WTC11 (cell line): Measurements from ENCODE around the gene TM7SF3. TPM values are rescaled to one million over a fixed set of nuclear protein-coding genes. Genes with fewer than 3 reads are reported as not detected.

Experiments
- ATAC-seq: fragments of 200-7000 bp; cut with Tn5 transposase; 2 replicates; pipeline ENCODE4 v1.10.0; 2021; ENCODE audit warnings: mild to moderate bottlenecking, moderate library complexity
- CTCF ChIA-PET: fragments of 300-600 bp; sonication (Branson Sonifier 250); formaldehyde crosslinking; loops from one replicate; lab custom pipeline; 2021; ENCODE audit warnings: antibody characterized with exemption; lab: Charles Lee
- POLR2A ChIA-PET: fragments of 350-600 bp; sonication (Branson Sonifier 250); formaldehyde crosslinking; loops from one replicate; lab custom pipeline; 2021; ENCODE audit warnings: antibody characterized with exemption; lab: Charles Lee
- DNase-seq: peaks from one replicate; pipeline ENCODE4 v3.0.0; 2021; ENCODE audit warnings: low spot score
- H3K27ac Mint-ChIP-seq: 2 replicates; pipeline ENCODE4 v1.8.0; 2021; ENCODE audit warnings: mixed read lengths
- H3K27me3 Mint-ChIP-seq: 2 replicates; pipeline ENCODE4 v1.8.0; 2021; ENCODE audit warnings: low read depth, mild to moderate bottlenecking, moderate library complexity, mixed read lengths
- H3K36me3 Mint-ChIP-seq: 2 replicates; pipeline ENCODE4 v1.8.0; 2021; ENCODE audit warnings: mixed read lengths
- H3K4me1 Mint-ChIP-seq: 2 replicates; pipeline ENCODE4 v1.8.0; 2022; ENCODE audit warnings: mixed read lengths
- H3K4me3 Mint-ChIP-seq: 2 replicates; pipeline ENCODE4 v1.8.0; 2021; ENCODE audit warnings: mild to moderate bottlenecking, moderate library complexity, mixed read lengths
- H3K9me3 Mint-ChIP-seq: 2 replicates; pipeline ENCODE4 v1.8.0; 2021; ENCODE audit warnings: mixed read lengths
- CREB1 ChIP-seq: sonication (generic); formaldehyde crosslinking; IDR thresholded peaks from 2 replicates; pipeline ENCODE4 v1.8.0; 2023; ENCODE audit warnings: mild to moderate bottlenecking, missing genetic modification reagents
- CREM ChIP-seq: sonication (generic); formaldehyde crosslinking; IDR thresholded peaks from 2 replicates; pipeline ENCODE4 v1.8.1; 2022; ENCODE audit warnings: mild to moderate bottlenecking, missing genetic modification reagents, moderate library complexity
- FOXJ3 ChIP-seq: sonication (generic); formaldehyde crosslinking; IDR thresholded peaks from 2 replicates; pipeline ENCODE4 v1.9.0; 2021; ENCODE audit warnings: missing genetic modification reagents, mild to moderate bottlenecking, borderline replicate concordance
- GABPB1 ChIP-seq: sonication (generic); formaldehyde crosslinking; IDR thresholded peaks from 2 replicates; pipeline ENCODE4 v1.8.1; 2023; ENCODE audit warnings: mild to moderate bottlenecking, missing genetic modification reagents
- IRF2 ChIP-seq: sonication (generic); formaldehyde crosslinking; IDR thresholded peaks from 2 replicates; pipeline ENCODE4 v1.8.0; 2022; ENCODE audit warnings: low read depth, missing genetic modification reagents, borderline replicate concordance
- MXD4 ChIP-seq: fragments of 250-450 bp; sonication (Bioruptor Pico); IDR thresholded peaks from 2 replicates; pipeline ENCODE4 v1.8.0; 2021; ENCODE audit warnings: mild to moderate bottlenecking, moderate library complexity, borderline replicate concordance
- NFYB ChIP-seq: sonication (generic); formaldehyde crosslinking; conservative IDR thresholded peaks from 2 replicates; pipeline ENCODE4 v1.8.0; 2022; ENCODE audit warnings: low read depth, missing genetic modification reagents
- NR3C1 ChIP-seq: sonication (generic); formaldehyde crosslinking; conservative IDR thresholded peaks from 2 replicates; pipeline ENCODE4 v1.8.1; 2023; ENCODE audit warnings: low read depth, mild to moderate bottlenecking, missing genetic modification reagents
- RELA ChIP-seq: sonication (generic); formaldehyde crosslinking; IDR thresholded peaks from 2 replicates; pipeline ENCODE4 v1.8.1; 2022; ENCODE audit warnings: missing genetic modification reagents, mild to moderate bottlenecking, borderline replicate concordance
- SMAD3 ChIP-seq: sonication (generic); formaldehyde crosslinking; IDR thresholded peaks from 2 replicates; pipeline ENCODE4 v1.8.0; 2022; ENCODE audit warnings: missing genetic modification reagents, mild to moderate bottlenecking, borderline replicate concordance
- SMAD4 ChIP-seq: sonication (generic); formaldehyde crosslinking; IDR thresholded peaks from 2 replicates; pipeline ENCODE4 v1.8.0; 2022; ENCODE audit warnings: mild to moderate bottlenecking, missing genetic modification reagents
- SP1 ChIP-seq: sonication (generic); formaldehyde crosslinking; conservative IDR thresholded peaks from 2 replicates; pipeline ENCODE4 v1.8.1; 2022; ENCODE audit warnings: missing genetic modification reagents
- ZNF232 ChIP-seq: sonication (generic); formaldehyde crosslinking; IDR thresholded peaks from 2 replicates; pipeline ENCODE4 v1.8.0; 2022; ENCODE audit warnings: mild to moderate bottlenecking, missing genetic modification reagents
- ZNF263 ChIP-seq: sonication (generic); formaldehyde crosslinking; IDR thresholded peaks from 2 replicates; pipeline ENCODE4 v1.8.1; 2022; ENCODE audit warnings: low read depth, mild to moderate bottlenecking, moderate library complexity, missing genetic modification reagents
- ZNF416 ChIP-seq: fragments of 250-450 bp; sonication (Bioruptor Pico); IDR thresholded peaks from 2 replicates; pipeline ENCODE4 v1.9.0; 2021; ENCODE audit warnings: mild to moderate bottlenecking, inconsistent platforms
- ZNF671 ChIP-seq: fragments of 250-450 bp; sonication (Bioruptor Pico); IDR thresholded peaks from 2 replicates; pipeline ENCODE4 v1.8.0; 2021; ENCODE audit warnings: mild to moderate bottlenecking
- total RNA-seq: library from RNA; stranded (reverse); gene quantifications from 3 replicates; pipeline ENCODE4 v1.2.3, GENCODE V29; 2021
- TF ChIP-seq, protein P1 (sequence below): sonication (generic); formaldehyde crosslinking; IDR thresholded peaks from 2 replicates; pipeline ENCODE4 v1.8.0; 2022; ENCODE audit warnings: mild to moderate bottlenecking, missing genetic modification reagents
- TF ChIP-seq, protein P2 (sequence below): sonication (generic); formaldehyde crosslinking; IDR thresholded peaks from 2 replicates; pipeline ENCODE4 v1.8.0; 2023; ENCODE audit warnings: mild to moderate bottlenecking, missing genetic modification reagents
- TF ChIP-seq, protein P3 (sequence below): sonication (generic); formaldehyde crosslinking; IDR thresholded peaks from 2 replicates; pipeline ENCODE4 v1.8.1; 2023; ENCODE audit warnings: mild to moderate bottlenecking, missing genetic modification reagents, moderate library complexity
- TF ChIP-seq, protein P4 (sequence below): sonication (generic); formaldehyde crosslinking; IDR thresholded peaks from 2 replicates; pipeline ENCODE4 v1.8.0; 2022; ENCODE audit warnings: mild to moderate bottlenecking, missing genetic modification reagents
- TF ChIP-seq, protein P5 (sequence below): sonication (generic); formaldehyde crosslinking; IDR thresholded peaks from 2 replicates; pipeline ENCODE4 v1.8.1; 2023; ENCODE audit warnings: mild to moderate bottlenecking, missing genetic modification reagents
- TF ChIP-seq, protein P6 (sequence below): fragments of 250-450 bp; sonication (Bioruptor Pico); IDR thresholded peaks from 2 replicates; pipeline ENCODE4 v1.9.0; 2021; ENCODE audit warnings: mild to moderate bottlenecking, borderline replicate concordance

Gene TM7SF3
- total RNA-seq, 1 experiment from 2014 or later = 75.3 TPM

DNA sequence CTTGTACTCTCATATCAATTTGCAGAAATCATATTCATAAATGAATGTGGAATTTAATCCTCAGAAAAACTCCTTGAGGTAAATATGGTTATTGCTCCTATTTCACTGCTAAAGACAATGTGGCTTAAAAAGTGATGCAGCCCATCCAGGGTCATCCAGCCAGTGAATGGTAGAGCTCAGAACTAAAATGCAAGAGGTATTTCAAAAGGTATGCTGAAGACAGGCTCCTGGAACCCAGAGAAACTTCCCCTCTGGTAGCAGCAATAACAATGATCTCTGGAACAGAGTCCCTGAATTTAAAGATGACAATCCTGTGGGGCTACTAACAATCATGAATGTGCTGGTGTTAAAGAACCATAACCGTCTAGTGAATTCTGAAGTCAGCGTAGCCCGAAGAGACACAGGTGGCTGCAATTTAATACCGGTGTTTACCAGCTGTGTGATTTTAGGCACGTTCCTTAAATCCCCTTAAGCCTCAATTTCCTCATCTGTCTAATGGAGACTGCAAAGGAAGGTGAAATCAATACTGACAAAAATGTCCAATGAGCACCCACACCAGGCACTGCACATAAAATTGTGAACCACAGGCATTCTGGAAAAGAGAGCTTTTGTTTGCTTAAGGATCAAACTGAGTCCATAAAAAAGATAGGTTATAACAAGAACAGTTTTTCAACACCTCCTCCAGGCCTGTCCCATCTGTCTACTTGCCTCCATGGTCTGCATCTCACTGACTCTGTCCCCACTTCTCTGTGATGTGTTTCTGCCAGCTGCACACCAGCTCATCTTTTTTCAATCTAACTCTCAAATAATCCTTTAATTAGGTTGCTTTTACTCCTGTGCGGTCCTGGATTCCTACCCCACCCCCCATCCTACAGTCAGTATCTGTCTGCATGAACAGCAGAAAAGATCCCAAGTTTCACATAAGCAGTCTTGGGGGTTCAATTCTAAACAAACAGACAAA, 10.5 kb downstream of the TM7SF3 start:
- peak overlapping the region; percentile 60; the same call in 1 of the 2 replicates for H3K27ac Mint-ChIP-seq
- TF ChIP-seq SMAD4 (CRISPR knock-in tag) (no peak), CREM (CRISPR knock-in tag) (no peak), MXD4 (no peak), SMAD3 (CRISPR knock-in tag) (no peak), ZNF263 (CRISPR knock-in tag) (no peak), SP1 (no peak), ZNF232 (CRISPR knock-in tag) (no peak)
- TF ChIP-seq, protein P1, sequence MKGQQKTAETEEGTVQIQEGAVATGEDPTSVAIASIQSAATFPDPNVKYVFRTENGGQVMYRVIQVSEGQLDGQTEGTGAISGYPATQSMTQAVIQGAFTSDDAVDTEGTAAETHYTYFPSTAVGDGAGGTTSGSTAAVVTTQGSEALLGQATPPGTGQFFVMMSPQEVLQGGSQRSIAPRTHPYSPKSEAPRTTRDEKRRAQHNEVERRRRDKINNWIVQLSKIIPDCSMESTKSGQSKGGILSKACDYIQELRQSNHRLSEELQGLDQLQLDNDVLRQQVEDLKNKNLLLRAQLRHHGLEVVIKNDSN (CRISPR knock-in tag) = no peak
- TF ChIP-seq, protein P2, sequence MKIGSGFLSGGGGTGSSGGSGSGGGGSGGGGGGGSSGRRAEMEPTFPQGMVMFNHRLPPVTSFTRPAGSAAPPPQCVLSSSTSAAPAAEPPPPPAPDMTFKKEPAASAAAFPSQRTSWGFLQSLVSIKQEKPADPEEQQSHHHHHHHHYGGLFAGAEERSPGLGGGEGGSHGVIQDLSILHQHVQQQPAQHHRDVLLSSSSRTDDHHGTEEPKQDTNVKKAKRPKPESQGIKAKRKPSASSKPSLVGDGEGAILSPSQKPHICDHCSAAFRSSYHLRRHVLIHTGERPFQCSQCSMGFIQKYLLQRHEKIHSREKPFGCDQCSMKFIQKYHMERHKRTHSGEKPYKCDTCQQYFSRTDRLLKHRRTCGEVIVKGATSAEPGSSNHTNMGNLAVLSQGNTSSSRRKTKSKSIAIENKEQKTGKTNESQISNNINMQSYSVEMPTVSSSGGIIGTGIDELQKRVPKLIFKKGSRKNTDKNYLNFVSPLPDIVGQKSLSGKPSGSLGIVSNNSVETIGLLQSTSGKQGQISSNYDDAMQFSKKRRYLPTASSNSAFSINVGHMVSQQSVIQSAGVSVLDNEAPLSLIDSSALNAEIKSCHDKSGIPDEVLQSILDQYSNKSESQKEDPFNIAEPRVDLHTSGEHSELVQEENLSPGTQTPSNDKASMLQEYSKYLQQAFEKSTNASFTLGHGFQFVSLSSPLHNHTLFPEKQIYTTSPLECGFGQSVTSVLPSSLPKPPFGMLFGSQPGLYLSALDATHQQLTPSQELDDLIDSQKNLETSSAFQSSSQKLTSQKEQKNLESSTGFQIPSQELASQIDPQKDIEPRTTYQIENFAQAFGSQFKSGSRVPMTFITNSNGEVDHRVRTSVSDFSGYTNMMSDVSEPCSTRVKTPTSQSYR (CRISPR knock-in tag) = no peak
- H3K4me3 Mint-ChIP-seq = no peak overlapping the region
- ChIA-PET CTCF (interaction anchor here (1.1 to 2.0 kb wide), 4 partner anchors 10 to 303 kb away, joined by 3 to 11 read pairs (median 7); partner anchors contain the start of gene TM7SF3), POLR2A (no interaction called here)
- H3K27me3 Mint-ChIP-seq = no peaks in the 10 kb centered on the region
- peak; percentile 60; the same call in 1 of the 2 replicates for ATAC-seq
- DNase-seq = no peak
- peaks cover 29% of the 10 kb centered on the region for H3K4me1 Mint-ChIP-seq
- peaks cover 20% of the 10 kb centered on the region for H3K36me3 Mint-ChIP-seq
- no peaks in the 10 kb centered on the region for H3K9me3 Mint-ChIP-seq

DNA sequence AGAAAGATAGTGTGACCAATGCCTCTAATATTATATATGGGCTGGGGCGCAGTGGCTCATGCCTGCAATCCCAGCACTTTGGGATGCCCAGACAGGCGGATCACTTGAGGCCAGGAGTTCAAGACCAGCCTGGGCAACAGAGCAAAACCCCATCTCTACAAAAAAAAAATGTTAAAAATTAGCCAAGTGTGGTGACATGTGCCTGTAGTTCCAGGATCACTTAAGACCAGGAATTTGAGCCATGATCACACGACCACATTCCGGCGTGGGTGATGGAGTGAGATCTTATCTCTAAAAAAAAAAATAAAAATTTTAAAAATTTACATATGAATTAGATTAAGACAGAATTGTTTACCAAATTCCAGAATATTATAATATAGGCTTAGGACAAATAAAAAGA, 12.0 kb downstream of the TM7SF3 start:
- CTCF ChIA-PET = interaction anchor here (2.0 kb wide), 1 partner anchor 14 kb away, joined by 11 read pairs; no protein-coding TSS in a partner anchor
- no peak for ATAC-seq
- H3K27ac Mint-ChIP-seq = peak overlapping the region; percentile 77; the same call in 1 of the 2 replicates
- TF ChIP-seq, protein P3, sequence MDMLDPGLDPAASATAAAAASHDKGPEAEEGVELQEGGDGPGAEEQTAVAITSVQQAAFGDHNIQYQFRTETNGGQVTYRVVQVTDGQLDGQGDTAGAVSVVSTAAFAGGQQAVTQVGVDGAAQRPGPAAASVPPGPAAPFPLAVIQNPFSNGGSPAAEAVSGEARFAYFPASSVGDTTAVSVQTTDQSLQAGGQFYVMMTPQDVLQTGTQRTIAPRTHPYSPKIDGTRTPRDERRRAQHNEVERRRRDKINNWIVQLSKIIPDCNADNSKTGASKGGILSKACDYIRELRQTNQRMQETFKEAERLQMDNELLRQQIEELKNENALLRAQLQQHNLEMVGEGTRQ (CRISPR knock-in tag) = no peak
- TF ChIP-seq ZNF416 (CRISPR knock-in tag) (no peak), RELA (CRISPR knock-in tag) (no peak), IRF2 (CRISPR knock-in tag) (no peak), NR3C1 (CRISPR knock-in tag) (no peak), NFYB (CRISPR knock-in tag) (no peak), GABPB1 (CRISPR knock-in tag) (no peak), FOXJ3 (CRISPR knock-in tag) (no peak), CREB1 (no peak), ZNF671 (CRISPR knock-in tag) (no peak)
- TF ChIP-seq, protein P4, sequence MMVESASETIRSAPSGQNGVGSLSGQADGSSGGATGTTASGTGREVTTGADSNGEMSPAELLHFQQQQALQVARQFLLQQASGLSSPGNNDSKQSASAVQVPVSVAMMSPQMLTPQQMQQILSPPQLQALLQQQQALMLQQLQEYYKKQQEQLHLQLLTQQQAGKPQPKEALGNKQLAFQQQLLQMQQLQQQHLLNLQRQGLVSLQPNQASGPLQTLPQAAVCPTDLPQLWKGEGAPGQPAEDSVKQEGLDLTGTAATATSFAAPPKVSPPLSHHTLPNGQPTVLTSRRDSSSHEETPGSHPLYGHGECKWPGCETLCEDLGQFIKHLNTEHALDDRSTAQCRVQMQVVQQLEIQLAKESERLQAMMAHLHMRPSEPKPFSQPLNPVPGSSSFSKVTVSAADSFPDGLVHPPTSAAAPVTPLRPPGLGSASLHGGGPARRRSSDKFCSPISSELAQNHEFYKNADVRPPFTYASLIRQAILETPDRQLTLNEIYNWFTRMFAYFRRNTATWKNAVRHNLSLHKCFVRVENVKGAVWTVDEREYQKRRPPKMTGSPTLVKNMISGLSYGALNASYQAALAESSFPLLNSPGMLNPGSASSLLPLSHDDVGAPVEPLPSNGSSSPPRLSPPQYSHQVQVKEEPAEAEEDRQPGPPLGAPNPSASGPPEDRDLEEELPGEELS (CRISPR knock-in tag) = no peak
- TF ChIP-seq, protein P5, sequence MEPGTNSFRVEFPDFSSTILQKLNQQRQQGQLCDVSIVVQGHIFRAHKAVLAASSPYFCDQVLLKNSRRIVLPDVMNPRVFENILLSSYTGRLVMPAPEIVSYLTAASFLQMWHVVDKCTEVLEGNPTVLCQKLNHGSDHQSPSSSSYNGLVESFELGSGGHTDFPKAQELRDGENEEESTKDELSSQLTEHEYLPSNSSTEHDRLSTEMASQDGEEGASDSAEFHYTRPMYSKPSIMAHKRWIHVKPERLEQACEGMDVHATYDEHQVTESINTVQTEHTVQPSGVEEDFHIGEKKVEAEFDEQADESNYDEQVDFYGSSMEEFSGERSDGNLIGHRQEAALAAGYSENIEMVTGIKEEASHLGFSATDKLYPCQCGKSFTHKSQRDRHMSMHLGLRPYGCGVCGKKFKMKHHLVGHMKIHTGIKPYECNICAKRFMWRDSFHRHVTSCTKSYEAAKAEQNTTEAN (CRISPR knock-in tag) = no peak
- TF ChIP-seq, protein P6, sequence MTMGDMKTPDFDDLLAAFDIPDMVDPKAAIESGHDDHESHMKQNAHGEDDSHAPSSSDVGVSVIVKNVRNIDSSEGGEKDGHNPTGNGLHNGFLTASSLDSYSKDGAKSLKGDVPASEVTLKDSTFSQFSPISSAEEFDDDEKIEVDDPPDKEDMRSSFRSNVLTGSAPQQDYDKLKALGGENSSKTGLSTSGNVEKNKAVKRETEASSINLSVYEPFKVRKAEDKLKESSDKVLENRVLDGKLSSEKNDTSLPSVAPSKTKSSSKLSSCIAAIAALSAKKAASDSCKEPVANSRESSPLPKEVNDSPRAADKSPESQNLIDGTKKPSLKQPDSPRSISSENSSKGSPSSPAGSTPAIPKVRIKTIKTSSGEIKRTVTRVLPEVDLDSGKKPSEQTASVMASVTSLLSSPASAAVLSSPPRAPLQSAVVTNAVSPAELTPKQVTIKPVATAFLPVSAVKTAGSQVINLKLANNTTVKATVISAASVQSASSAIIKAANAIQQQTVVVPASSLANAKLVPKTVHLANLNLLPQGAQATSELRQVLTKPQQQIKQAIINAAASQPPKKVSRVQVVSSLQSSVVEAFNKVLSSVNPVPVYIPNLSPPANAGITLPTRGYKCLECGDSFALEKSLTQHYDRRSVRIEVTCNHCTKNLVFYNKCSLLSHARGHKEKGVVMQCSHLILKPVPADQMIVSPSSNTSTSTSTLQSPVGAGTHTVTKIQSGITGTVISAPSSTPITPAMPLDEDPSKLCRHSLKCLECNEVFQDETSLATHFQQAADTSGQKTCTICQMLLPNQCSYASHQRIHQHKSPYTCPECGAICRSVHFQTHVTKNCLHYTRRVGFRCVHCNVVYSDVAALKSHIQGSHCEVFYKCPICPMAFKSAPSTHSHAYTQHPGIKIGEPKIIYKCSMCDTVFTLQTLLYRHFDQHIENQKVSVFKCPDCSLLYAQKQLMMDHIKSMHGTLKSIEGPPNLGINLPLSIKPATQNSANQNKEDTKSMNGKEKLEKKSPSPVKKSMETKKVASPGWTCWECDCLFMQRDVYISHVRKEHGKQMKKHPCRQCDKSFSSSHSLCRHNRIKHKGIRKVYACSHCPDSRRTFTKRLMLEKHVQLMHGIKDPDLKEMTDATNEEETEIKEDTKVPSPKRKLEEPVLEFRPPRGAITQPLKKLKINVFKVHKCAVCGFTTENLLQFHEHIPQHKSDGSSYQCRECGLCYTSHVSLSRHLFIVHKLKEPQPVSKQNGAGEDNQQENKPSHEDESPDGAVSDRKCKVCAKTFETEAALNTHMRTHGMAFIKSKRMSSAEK (CRISPR knock-in tag) = no peak

More for the DNA sequence above, 12.0 kb downstream of the TM7SF3 start:
- DNase-seq = no peak
- Mint-ChIP-seq H3K27me3 (no peaks in the 10 kb centered on the region), H3K4me3 (no peak overlapping the region), H3K9me3 (no peaks in the 10 kb centered on the region), H3K4me1 (peaks cover 29% of the 10 kb centered on the region), H3K36me3 (peaks cover 31% of the 10 kb centered on the region)
- POLR2A ChIA-PET = no interaction called here
